Gastroesophageal sphincter (tissue), 3 donors: ENCODE results near the gene DES.

Source experiments
- CTCF ChIP-seq, 4 experiments: fragments of 200-600 bp in 2 of 4; fragments of 450-650 bp in 2 of 4; sonication (generic) in 1 of 4; IDR thresholded peaks; one replicate each; pipeline ENCODE4 v1.5.1; 2017 to 2019; ENCODE audit warnings: antibody characterized with exemption in 4 of 4, mild to moderate bottlenecking in 2 of 4, moderate library complexity in 2 of 4
- EP300 ChIP-seq: sonication (generic); formaldehyde crosslinking; IDR thresholded peaks from one replicate; pipeline ENCODE4 v1.6.1; 2017; ENCODE audit warnings: antibody characterized with exemption, mild to moderate bottlenecking

- TF ChIP-seq CTCF (IDR thresholded peaks at IDR 0.05) (no peak), EP300 (no peak)
These were observed 12.0 kb upstream of the DES start for GRCh38 chr2:219405958-219406860.
